Measurements from ENCODE around the gene SND1.

The SND1 gene

GRCh38 chr7:127817466-127817865 is 165.5 kb downstream of the SND1 start:
- DNase-seq (ENCODE audit: insufficient read length, low spot score) (no peak), FAIRE-seq (no peak)
- no peak for TF ChIP-seq CTCF (IDR thresholded peaks at IDR 0.05; ENCODE audit: insufficient read depth, missing control alignments)

GRCh38 chr7:127818306-127818705 is 166.3 kb downstream of the SND1 start:
- TF ChIP-seq CTCF (IDR thresholded peaks at IDR 0.05; ENCODE audit: insufficient read depth, missing control alignments), result no peak
- DNase-seq (ENCODE audit: insufficient read length, low spot score) (no peak), FAIRE-seq (no peak)

- FAIRE-seq (no peak), DNase-seq (ENCODE audit: insufficient read length, low spot score) (no peak)
- no peak for TF ChIP-seq CTCF (IDR thresholded peaks at IDR 0.05; ENCODE audit: insufficient read depth, missing control alignments)
These were observed 168.2 kb downstream of the SND1 start for GRCh38 chr7:127819975-127820731.

- no peak for TF ChIP-seq CTCF (IDR thresholded peaks at IDR 0.05; ENCODE audit: insufficient read depth, missing control alignments)
- FAIRE-seq, result no peak
These were observed 168.7 kb downstream of the SND1 start for GRCh38 chr7:127820732-127821085.

GRCh38 chr7:127821146-127821545 is 169.2 kb downstream of the SND1 start:
- DNase-seq (ENCODE audit: insufficient read length, low spot score) (no peak), FAIRE-seq (no peak)
- TF ChIP-seq CTCF (IDR thresholded peaks at IDR 0.05; ENCODE audit: insufficient read depth, missing control alignments), result no peak

More at GRCh38 chr7:127820732-127821085, 168.7 kb downstream of the SND1 start:
- DNase-seq (ENCODE audit: insufficient read length, low spot score), result no peak

GRCh38 chr7:127822822-127823508 is 171.0 kb downstream of the SND1 start:
- TF ChIP-seq CTCF (IDR thresholded peaks at IDR 0.05; ENCODE audit: insufficient read depth, missing control alignments), result no peak
- no peak for DNase-seq (ENCODE audit: insufficient read length, low spot score)
- no peak for FAIRE-seq

GRCh38 chr7:127824682-127825081 is 172.7 kb downstream of the SND1 start:
- no peak for TF ChIP-seq CTCF (IDR thresholded peaks at IDR 0.05; ENCODE audit: insufficient read depth, missing control alignments)
- FAIRE-seq, result no peak
- DNase-seq (ENCODE audit: insufficient read length, low spot score), result no peak

All from D721Med (cell line).